Fibroblast of lung (primary cell): Measurements from ENCODE around the gene CROCC2.

Experiments used
- EZH2 ChIP-seq: IDR thresholded peaks from 2 replicates; pipeline ENCODE4 v1.5.1; 2012; ENCODE audit warnings: low read length, control low read depth, mild to moderate bottlenecking; ENCODE audit errors: missing control alignments
- TF ChIP-seq, protein P1 (sequence below), 2 donors: IDR thresholded peaks in 1 of 2; conservative IDR thresholded peaks in 1 of 2; 1 replicate in 1 of 2; 2 replicates in 1 of 2; pipeline ENCODE4 v1.5.1; 2011 to 2012; ENCODE audit warnings: low read length in 2 of 2, control low read depth in 1 of 2, inconsistent platforms in 1 of 2, low read depth in 1 of 2, mild to moderate bottlenecking in 1 of 2

GRCh38 chr2:240954436-240955305 lies 48.5 kb downstream of the CROCC2 start:
- TF ChIP-seq, protein P1, sequence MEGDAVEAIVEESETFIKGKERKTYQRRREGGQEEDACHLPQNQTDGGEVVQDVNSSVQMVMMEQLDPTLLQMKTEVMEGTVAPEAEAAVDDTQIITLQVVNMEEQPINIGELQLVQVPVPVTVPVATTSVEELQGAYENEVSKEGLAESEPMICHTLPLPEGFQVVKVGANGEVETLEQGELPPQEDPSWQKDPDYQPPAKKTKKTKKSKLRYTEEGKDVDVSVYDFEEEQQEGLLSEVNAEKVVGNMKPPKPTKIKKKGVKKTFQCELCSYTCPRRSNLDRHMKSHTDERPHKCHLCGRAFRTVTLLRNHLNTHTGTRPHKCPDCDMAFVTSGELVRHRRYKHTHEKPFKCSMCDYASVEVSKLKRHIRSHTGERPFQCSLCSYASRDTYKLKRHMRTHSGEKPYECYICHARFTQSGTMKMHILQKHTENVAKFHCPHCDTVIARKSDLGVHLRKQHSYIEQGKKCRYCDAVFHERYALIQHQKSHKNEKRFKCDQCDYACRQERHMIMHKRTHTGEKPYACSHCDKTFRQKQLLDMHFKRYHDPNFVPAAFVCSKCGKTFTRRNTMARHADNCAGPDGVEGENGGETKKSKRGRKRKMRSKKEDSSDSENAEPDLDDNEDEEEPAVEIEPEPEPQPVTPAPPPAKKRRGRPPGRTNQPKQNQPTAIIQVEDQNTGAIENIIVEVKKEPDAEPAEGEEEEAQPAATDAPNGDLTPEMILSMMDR (conservative IDR thresholded peaks at IDR 0.05 in 1 of 2, IDR thresholded peaks at IDR 0.05 in 1 of 2; ENCODE audit: low read depth in 1 of 2, low read length in 2 of 2) = no peak
- peak; percentile 44 for TF ChIP-seq EZH2
